Adrenal gland (tissue), 5 donors: ENCODE data around the gene MED23.

Experiments
- CTCF ChIP-seq, 6 experiments: fragments of 450-650 bp in 4 of 6; fragments of 200-600 bp in 2 of 6; sonication (generic) in 1 of 6; IDR thresholded peaks; 1 replicate in 5 of 6; 2 replicates in 1 of 6; pipeline versions ENCODE4 v1.5.1 to v1.8.0; 2016 to 2021; ENCODE audit warnings: antibody characterized with exemption in 6 of 6, mild to moderate bottlenecking in 2 of 6, moderate library complexity in 1 of 6
- POLR2A ChIP-seq, 2 donors: fragments of 450-650 bp; IDR thresholded peaks; one replicate each; pipeline ENCODE4 v1.6.1; 2017; ENCODE audit warnings: antibody characterized with exemption in 2 of 2, mild to moderate bottlenecking in 2 of 2, moderate library complexity in 1 of 2
- donor health status: DM: no; HTN: no; CAD: no.

GRCh38 chr6:131613296-131613925, 14.6 kb downstream of the MED23 start:
- TF ChIP-seq POLR2A (IDR thresholded peaks at IDR 0.05) (no peak), CTCF (IDR thresholded peaks at IDR 0.05) (no peak)
